Medulla oblongata (tissue), 1 donor: ENCODE results near the gene BNIP5.
"Not testable (repeated sequence)": the region's sequence is repeated elsewhere in the genome, so short reads cannot be mapped to it uniquely, and the experiment has no call there.

ENCODE experiments used
- DNase-seq: peaks from one replicate; pipeline ENCODE4 v3.0.0-alpha.2; 2015; ENCODE audit errors: extremely low spot score

The BNIP5 gene

DNA sequence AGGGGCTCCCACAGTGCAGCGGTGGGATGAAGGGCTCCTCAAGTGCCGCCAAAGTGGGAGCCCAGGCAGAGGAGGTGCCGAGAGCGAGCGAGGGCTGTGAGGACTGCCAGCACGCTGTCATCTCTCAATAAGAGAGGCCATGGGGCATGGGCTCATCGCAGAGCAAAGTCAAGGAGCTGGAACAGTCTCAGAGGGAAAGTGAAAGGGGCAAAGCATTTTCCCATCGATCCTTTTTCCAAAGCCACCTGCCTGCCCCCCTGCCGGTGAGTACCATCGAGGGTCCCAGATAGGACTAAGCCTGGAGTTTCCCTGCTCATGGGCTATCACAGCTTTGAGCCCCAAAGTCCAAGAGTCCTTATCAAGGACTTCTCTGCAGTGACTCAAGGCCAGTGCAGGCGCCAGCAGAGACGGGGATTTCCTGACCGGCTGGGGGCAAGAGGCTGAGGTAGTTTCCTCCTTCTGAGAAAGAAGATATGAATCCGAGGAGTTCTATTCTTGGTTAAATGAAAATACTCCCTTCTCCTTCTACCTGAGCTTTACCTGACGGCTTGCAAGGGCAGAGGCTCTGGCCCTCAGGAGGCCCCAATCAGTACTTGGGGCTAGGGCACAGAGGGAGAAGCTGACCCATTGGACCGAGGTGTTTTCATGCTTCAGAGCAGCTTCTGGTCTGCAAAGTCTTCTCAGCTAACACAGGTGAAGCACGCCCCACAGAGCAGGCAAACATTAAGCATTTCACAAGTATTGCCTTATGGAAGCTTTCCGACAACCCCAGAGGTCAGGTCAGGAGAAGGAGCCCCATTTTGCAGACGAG is 28.2 kb upstream of the BNIP5 start:
- no peak for DNase-seq

DNA sequence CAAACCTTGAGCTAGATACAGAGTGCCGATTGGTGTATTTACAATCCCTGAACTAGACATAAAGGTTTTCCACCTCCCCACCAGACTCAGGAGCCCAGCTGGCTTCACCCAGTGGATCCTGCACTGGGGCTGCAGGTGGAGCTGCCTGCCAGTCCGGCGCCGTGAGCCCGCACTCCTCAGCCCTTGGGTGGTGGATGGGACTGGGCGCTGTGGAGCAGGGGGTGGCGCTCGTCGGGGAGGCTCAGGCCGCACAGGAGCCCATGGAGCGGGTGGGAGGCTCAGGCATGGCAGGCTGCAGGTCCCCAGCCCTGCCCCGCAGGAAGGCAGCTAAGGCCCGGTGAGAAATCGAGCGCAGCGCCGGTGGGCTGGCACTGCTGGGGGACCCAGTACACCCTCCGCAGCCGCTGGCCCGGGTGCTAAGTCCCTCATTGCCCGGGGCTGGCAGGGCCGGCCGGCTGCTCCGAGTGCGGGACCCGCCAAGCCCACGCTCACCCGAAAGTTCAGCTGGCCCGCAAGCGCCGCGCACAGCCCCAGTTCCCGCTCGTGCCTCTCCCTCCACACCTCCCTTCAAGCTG is 27.5 kb upstream of the BNIP5 start:
- not testable (repeated sequence) for DNase-seq

DNA sequence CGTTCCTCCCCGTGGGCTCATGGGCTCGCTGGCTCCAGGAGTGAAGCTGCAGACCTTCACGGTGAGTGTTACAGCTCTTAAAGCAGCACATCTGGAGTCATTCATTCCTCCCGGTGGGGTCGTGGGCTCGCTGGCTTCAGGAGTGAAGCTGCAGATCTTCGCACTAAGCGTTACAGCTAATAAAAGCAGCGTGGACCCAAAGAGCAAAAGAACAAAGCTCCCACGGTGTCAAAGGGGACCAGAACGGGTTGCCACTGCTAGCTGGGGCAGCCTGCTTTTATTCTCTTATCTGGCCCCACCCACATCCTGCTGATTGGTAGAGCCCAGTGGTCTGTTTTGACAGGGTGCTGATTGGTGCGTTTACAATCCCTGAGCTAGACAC is 26.7 kb upstream of the BNIP5 start:
- not testable (repeated sequence) for DNase-seq

DNA sequence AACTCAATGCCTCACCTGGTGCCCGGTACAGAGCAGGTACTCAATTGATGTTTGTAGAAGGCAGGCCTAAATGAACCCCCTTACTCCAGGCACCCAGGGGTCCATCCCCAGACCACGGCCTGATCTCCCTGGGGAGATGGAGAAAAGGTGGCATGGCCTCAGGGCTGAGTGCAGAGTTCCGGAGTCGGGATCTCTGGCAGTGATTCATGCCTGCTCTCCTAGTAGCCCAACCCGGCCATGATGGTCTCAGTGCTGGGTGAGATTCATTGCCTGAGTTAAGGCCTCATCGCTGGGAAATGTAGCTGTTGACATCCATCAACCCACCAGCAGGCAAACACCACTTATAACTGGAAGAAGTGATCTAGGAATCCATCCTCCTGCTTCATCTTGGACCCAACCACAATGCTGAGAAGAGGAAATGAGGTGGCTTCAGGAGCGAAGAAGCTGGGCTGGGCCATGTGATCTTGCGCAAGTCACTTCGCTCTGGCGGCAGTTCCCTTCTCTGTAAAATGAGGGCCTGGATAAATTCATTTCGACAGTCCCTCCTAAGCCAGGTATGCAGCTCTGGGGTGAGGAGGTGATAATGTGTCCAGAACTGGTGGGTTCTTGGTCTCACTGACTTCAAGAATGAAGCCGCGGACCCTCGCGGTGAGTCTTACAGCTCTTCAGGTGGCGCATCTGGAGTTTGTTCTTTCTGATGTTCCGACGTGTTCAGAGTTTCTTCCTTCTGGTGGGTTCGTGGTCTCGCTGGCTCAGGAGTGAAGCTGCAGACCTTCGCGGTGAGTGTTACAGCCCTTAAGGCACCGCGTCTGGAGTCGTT is 26.1 kb upstream of the BNIP5 start:
- DNase-seq = no peak

DNA sequence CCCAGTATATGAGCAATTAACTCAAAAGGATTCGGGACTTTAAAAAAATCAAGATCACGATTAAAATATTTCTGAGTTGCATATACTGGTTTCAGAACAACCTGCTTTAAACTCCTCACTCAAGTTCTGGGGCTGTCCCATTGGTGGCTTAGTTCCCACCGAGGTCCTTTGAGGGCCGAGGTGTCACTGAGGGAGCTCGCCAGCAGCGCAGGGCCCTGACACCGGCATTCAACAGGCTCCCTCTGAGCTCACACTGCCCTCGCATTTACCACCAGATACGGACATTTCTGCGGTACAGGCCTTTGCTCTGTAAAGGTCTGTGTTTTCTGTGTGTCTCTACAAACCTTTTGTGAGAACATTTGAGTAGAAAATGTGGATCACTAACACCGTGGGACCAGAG is 24.4 kb upstream of the BNIP5 start:
- no peak for DNase-seq

DNA sequence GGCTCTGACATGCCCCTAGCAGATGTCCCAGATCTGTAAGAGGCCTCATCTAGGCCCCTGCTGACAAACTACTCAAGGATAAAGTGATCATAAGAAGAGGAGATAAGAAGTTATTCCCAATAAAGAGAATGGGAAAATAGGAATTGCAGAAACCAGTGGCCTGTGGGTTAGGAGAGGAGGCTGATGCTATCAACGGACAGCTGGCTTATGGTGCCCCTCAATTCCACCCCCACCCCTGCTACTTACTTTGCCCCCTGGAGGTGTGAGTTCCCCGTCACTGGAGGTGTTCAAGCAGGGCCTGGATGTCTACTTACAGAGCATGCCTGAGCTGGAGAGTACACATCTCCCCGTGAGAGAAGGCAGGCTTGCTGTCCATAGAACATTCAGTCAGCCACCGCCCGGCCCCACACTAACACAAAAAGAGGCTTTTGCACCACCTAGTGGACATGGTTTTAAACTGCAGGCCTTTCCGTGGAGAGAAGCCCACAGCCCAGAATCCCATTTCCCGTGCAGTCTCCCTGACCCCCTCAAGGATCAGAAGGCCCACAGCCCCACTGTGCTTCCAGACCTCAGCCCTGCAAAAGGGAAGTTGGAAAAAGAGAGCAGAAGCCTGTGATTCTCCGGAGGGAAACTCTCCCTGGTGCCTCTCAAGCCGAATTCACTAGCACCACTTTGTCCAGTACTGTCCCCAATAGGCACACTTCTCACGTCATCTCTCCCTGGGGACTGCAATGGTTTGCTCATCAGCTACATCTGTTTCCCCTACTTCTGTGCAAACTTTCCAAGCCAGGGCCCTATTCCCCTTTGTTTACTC is 23.8 kb upstream of the BNIP5 start:
- peak; percentile 92 for DNase-seq

DNA sequence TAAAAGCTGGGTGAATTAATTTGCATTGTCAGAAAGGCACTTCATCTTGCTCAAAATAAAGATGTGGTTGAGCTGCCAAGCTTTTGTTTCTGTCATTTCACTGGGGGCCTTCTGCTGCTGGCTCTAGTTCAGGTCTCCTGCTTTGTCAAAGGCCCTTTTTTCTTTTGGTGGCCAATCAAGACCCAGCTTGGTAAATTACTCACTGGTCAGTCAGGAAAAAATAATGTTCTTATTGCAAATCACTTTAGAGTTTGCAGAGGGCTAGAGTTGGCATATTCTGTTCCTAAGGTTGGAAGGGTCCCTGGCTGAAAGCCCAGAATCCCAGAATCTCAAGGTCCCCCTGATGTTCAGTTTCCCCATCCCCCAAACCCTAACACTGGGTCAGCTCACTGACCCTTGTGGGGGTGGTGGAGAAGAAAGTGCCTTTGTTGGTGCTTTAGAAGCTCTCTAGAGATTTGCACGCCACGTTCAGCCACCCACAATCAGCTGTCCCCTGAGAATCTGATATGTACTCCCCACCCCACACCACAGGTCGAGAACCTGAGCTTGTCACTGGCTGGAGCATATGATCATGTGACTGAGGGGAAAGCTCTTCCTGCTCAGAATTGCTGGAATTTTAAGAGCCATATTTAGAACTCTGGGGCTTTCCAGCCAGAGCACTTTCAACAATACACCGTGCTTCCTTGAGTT is 21.7 kb upstream of the BNIP5 start:
- DNase-seq = peak; percentile 70

DNA sequence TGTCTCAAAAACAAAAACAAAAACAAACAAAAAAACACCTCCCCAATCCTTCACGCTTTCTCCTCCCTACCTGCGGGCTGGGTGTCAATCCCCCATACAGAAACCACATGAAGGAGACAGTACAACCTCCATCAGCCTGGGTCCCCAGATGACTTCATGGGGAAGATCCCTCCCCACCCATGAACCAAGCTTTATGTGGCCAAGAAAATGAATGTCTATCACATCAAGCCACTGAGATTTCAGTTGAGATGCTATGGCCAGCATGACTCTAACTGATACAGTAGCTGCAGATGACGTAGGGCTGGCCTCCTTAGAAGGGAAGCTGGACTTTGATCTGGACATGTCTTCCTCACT is 21.2 kb upstream of the BNIP5 start:
- no peak for DNase-seq

DNA sequence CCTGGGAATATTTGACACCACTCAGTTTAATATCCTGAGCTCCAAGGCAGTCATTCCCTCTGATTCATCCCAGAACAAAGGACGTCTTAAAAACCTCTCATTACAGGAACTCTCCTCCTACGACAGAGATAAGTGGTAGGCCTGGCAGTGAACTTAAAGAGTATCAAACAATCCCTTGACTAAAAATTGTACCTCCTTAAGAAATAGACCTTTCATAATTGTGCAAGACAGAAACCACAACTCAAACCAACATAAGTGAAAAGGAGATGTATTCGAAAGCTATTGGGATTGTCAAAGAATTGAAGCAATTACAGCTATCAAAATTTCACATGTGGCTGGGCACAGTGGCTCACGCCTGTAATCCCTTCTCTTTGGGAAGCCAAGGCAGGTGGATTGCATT is 19.1 kb upstream of the BNIP5 start:
- DNase-seq = no peak

DNA sequence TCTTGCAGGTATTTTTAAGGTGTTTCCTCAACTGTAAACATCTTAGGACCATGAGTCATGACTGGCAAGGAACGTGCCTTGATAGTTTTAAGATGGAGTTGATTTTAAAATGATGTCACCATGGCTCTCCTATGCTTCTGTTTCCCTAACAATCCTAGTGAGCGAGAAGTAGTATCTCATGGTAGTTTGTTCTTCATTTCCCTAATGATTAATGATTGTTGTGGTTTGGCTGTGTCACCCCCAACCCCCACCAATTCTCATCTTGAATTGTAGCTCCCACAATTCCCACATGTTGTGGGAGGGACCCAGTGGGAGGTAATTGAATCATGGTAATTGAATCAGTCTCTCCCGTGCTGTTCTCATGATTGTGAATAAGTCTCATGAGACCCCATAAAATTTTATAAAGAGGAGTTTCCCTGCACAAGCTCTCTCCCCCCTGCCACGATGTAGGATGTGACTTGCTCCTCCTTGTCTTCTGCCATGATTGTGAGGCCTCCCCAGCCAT is 16.8 kb upstream of the BNIP5 start:
- DNase-seq = no peak

DNA sequence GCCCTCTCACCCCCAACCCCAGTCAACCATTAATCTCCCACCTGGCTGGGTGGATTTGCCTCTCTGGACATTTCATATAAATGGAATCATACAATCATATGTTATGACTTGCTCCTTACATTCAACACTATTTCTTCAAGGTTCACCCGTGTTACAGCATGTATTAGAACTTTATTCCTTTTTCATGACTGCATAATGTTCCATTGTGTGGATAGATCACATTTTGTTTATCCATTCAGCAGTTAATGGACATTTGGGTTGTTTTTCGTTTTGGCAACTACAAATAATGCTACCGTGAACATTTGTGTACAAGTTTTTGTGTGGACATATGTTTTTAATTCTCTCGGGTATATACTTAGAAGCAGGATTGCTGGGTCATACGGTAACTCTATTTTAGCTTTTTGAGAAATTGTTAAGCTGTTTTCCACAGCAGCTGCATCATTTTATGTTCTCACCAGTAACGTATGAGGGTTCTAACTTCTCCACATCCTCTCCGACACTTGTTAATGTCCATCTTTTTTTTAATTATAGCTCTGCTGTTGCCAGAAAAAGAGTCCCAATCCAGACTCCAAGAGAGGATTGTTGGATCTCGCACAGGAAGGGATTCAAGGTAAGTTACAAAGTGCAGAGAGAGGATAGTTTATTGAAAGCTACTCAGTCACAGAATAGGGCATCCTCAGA is 15.9 kb upstream of the BNIP5 start:
- DNase-seq = no peak

DNA sequence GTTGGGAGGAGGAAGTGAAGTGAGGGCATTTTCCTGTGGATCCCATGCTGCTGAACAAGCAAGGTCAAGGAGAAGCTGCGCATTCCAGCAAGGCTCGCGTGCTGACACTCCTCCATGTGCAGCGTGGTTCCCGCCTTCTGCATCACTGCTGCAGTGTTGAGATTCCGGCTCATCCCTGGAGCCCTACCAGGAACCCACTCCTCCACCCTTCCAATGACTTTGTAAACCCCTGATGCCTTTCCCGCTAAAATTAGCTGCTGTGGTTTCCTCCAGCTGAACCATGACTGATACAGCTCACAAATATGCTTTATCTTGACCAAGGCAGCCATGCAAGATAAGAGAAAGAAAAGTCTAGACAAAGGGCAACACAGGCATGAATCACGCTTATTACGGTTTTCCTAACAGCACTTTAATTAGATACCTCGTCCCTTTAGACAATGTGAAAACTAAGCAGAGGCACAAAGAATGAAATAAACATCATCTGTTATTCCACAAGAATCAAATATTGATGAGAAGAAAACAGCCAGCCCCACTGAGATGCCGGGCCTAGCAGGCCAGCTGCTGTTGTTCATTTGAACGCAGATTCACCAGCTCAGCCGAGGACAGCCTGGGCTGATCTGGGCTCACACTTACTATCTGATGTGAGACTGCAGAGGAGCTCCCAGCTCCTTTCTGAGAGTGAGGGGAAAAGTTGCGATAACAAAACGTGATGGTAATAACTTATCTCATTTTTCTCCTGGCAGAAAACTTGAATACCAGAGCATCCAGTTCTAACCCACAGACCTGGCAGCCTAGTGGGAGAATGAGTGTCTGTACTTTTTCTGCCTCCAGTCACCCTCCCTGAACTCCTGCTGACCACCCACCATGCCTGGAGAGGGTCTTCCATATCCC is 14.2 kb upstream of the BNIP5 start:
- no peak for DNase-seq

DNA sequence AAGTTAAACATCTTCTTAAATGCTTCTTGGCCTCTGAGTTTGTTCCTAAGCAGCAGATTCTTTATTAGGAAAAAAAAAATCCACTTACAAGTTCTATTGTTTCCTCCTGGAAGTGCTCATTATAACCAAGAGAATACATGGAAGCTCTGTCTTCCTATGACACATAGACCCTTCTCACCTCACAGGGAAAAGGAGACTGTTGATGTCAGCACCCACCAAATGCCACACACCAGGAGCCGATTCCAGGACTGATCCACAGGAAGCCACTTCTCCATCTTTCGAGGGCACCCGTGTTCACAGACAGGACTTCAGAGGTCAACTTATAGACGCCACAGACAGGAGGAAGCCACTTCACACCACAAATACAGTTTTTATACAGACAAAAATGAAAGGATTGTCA is 13.4 kb upstream of the BNIP5 start:
- no peak for DNase-seq

DNA sequence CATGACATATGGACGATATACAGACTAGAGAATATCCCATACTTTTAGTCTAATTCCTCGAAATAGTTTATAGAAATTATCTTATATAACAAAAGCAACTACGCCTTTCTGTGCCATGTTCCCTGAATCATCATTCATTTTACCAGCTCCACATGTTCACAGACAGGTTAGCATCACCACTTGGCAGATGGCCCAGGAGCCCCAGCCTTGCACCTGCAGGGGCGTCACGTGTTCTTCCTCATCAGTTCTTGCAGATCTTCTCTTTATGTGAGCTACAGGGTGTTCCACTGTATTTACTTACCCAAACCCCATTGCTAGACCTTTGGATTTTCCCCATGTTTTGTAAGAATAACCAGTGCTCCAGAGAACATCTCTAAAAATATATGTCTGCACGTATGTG is 12.6 kb upstream of the BNIP5 start:
- no peak for DNase-seq

DNA sequence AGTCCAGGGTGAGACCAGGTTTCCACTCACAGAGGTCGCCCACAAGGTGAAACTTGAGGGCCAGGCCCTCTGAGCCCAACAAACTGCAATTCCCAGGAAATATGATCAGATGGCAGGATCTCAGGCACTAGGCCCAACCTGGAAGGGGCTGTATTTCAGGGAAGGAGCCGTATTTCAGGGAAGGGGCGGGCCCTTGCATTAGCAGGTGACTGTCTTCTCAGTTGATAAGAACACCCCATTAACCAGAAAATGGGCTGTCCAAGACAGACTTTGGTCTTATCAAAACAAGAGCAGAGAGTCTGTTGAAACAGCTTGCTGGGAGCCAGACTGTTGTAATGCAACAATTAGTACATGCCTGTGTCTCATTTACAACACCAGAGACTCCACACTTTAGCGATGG is 10.9 kb upstream of the BNIP5 start:
- no peak for DNase-seq

DNA sequence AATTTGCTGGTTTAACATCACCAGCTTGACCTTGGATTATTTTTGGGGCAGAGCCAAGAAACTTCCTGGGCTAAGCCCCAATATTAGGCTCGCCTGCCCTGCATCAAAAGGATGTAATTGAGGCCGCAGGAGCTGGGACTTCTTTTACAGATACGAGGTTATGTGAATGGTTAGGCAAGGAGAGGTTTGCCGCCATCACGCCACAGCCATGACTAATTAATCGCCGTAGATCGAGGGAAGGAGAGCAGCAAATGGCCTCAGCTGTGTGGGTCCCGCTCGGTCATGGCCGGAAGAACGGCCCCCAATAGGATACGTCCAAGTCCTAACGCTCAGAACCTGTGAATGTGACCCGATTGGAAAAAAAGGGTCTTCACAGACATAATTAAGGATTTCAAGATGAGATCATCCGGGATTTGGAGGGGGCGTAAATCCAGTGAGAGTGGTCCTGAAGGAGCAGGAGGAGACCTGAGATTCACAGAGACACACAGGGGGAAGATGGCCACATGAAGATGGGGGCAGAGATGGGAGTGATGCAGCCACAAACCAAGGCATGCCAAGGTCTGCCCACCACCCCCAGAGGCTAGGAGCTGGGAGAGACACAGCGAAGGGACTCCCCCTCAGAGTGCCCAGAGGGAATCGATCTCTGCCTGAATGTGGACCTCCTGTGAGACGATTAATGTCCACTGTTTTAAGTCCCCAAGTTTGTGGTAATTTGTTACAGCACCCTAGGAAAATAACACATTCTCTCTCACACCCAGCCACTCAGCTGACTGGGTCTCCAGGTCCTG is 10.0 kb upstream of the BNIP5 start:
- DNase-seq = no peak

DNA sequence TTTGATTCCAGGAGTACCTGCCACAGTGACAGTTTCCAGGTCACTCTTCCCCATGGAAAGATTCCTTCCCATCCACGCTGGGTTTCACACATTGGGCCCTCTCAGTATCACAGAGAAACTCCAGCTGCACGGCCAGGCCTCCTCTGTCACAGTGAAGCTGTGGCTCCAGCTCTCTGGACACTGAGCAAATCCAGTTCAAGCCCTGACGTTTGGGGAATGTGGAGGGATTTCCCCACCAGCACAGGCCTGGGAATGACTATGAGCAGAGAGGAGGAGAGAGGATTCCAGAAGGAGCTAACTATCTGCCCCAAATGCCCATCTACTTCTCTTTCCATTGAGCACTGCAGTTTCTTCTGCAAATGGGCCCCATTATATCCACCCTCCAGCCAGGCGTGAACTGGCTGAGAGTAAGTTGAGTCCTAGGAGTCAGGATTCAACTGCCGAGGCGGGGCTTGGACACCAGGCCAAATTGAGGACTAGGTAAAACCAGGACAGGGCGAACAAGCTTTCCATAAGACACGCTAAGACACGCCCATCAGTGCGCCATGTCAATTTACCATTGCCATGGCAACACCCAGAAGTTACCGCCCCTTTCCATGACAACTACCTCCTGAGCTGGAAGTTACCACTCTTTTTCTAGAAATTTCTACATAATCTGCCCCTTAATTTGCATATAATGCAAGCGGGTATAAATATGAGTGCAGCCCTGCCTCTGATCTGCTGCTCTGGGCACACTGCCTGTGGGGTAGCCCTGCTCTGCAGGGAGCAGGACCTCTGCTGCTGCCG is 9.2 kb upstream of the BNIP5 start:
- DNase-seq = no peak

DNA sequence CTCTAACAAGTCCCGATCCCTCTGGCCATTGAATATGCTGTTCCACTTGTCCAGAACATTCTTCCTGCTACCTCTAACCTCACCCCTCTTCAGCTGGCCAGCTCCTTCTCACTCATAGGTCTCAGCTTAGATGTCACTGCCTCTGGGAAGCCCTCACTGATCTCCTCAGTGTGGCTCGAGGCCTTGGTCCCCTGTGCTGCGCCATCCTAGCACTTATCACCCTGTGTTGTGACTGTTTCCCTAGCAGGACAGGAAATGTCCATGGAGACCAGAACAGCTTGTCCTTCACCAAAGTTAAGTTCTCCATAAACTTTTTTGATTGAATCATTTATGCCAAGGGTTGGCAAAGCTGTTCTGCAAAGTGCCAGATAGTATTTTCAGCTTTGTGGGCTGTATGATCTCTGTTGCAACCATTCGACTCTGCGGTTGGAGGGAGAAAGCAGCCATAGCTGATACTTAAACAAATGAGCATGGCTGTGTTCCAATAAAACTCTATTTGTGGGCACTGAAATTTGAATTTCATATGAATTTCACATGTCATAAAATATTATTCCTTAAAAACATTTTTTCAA is 6.5 kb upstream of the BNIP5 start:
- no peak for DNase-seq
